Cardiac fibroblast (primary cell): ENCODE data around the gene TNFAIP8.

Experiments used
- DNase-seq, 2 donors: peaks; one replicate each; pipeline versions ENCODE4 v3.0.0 to v3.0.0-alpha.2; 2010; ENCODE audit warnings: low read depth in 2 of 2
- H3K4me3 ChIP-seq, 2 donors: replicated peaks in 1 of 2; 1 replicate in 1 of 2; 2 replicates in 1 of 2; pipeline ENCODE4 v1.5.1; 2011; ENCODE audit warnings: low read depth in 2 of 2, low read length in 2 of 2, mild to moderate bottlenecking in 2 of 2, moderate library complexity in 1 of 2
- TF ChIP-seq, protein P1 (sequence below): IDR thresholded peaks from one replicate; pipeline ENCODE4 v1.5.1; 2011; ENCODE audit warnings: low read depth, mild to moderate bottlenecking, low read length, inconsistent platforms

TNFAIP8 gene

DNA sequence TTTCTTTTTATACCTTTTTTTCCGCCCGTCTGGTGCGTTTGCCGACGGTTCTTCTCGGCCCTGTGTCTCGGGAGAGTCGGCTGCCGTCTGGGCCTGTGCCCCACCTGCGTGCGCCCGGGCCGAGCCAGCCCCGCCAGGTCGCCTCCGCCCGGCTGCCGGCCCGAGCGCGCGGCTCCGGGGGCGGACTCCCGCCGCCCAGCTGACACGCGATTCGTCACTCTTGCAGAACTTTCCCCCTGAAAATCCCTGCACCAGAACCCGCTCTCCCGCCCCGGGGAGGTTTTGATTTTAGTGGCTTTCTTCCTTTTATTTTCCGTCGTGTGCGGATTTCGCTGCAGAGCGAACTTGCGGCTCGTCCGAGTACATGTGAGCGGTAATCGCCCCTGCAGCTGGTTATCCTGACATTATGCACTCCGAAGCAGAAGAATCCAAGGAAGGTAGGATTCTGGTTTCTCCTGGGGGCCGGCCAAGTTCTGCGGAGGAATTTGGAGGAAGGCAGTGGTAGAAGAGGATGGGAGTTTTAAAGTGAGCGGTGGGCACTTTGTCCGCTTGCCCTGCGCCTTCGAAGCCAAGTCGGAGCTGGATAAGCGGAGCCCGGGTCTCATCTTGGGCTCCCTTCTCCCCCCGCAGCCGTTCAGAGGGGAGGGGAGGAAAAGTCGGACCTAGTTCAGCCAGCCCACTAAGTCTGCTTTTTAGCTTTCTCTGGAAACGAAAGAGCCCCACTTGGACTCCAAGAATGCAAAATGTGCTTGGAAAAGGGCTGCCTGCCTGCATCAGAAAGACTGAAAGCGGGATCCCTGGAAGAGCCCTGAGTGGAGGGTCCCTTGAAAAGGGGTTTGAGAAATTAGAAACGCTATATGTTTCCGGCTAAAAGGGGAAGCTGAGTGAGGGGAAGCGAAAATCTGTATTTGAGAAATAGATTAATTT, at the start of gene TNFAIP8:
Gene TNFAIP8 (plus strand): TSS at position 335 of the 927 bp plus-strand sequence. CDS start 72 bp downstream, at position 407.
- TF ChIP-seq, protein P1, sequence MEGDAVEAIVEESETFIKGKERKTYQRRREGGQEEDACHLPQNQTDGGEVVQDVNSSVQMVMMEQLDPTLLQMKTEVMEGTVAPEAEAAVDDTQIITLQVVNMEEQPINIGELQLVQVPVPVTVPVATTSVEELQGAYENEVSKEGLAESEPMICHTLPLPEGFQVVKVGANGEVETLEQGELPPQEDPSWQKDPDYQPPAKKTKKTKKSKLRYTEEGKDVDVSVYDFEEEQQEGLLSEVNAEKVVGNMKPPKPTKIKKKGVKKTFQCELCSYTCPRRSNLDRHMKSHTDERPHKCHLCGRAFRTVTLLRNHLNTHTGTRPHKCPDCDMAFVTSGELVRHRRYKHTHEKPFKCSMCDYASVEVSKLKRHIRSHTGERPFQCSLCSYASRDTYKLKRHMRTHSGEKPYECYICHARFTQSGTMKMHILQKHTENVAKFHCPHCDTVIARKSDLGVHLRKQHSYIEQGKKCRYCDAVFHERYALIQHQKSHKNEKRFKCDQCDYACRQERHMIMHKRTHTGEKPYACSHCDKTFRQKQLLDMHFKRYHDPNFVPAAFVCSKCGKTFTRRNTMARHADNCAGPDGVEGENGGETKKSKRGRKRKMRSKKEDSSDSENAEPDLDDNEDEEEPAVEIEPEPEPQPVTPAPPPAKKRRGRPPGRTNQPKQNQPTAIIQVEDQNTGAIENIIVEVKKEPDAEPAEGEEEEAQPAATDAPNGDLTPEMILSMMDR = no peak
- peak within 1 kb of the TSS; percentile 63 to 64 for H3K4me3 ChIP-seq
- DNase-seq = peak; percentile 58 to 59

GRCh38 chr5:119307170-119307569, 48.6 kb upstream of the TNFAIP8 start:
- DNase-seq = no peak
- H3K4me3 ChIP-seq = no peak overlapping the region
- TF ChIP-seq, protein P1 = no peak

DNA sequence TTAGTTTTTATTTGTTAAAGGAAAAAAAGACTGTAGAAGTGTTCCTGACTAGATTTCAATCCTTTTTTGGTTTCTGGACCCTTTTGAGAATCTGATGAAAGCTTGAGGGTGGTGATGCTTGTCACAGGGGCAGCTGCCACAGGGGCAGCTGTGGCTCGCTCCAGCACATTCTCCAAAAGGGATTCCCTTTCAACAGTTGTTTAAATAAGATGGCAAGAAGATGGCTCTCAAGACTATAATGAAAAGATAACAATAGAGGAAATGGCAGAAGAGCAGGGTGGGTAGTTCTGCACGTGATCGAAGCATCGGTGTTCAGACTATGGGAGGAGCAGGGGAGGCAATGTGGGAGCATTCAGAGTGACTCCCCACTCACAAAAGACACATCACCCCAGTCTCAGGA, 46.5 kb upstream of the TNFAIP8 start:
- no peak overlapping the region for H3K4me3 ChIP-seq
- no peak for DNase-seq
- TF ChIP-seq, protein P1 = no peak

DNA sequence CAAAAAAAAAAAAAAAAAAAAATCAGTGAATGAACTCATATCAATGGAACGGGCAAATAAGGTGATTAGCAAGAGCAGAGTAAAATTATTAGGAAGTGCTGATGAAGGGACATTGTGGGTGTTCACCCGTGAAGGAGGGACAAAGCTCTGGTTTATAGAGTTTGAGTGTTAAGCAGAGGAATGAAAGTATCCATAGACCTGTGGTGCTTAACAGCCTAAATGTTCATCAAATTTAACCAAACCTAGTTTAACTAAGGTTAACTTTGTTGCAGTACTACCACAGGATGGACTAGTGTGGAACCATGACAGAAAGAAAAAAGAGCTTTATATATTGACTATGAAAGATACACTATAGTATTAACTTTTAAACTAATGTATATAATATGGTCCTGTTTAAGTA, 44.1 kb upstream of the TNFAIP8 start:
- H3K4me3 ChIP-seq = no peak overlapping the region
- DNase-seq = no peak
- TF ChIP-seq, protein P1 = no peak

DNA sequence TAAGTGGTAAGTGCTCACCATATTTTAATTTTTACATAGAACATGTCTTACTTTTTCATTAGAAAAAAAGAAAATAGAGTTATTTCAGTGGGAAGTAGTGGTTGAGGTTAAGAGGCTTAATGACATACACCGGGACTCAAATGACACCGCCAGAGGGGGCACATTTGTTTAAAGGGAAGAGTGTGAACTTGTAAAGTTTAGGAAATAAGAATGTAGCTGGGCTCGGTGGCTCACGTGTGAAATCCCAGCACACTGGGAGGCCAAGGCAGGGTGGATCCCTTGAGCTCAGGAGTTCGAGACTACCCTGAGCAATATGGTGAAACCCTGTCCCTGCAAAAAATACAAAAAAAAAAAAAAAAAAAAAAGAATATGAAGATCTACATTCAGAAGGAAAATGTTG, 43.4 kb upstream of the TNFAIP8 start:
- H3K4me3 ChIP-seq = no peak overlapping the region
- no peak for DNase-seq
- TF ChIP-seq, protein P1 = no peak

DNA sequence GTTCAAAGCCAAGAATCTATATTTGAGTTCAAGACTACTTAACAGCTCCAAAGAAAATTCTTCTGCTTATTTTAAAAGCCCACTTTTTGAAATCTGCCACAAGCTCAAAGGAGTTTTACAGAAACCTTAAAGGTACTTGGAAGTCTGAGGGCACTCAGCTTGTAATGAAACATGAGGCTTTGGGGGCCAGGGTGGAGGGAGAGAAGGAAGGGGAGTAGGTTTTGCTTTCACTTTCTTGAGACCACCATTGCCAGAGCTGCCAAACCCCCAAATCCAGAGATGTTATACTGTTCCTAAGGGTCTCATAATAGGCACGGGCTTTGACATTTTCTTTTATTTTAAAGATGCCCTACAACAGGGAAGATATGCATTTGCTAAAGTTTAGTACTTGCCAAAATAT, 42.6 kb upstream of the TNFAIP8 start:
- DNase-seq = no peak
- no peak overlapping the region for H3K4me3 ChIP-seq
- TF ChIP-seq, protein P1 = no peak
